ENCODE data around the gene PDGFRB. TPM values are rescaled to one million over a fixed set of nuclear protein-coding genes. Genes with fewer than 3 reads are reported as not detected.
"Not testable (repeated sequence)": the region's sequence is repeated elsewhere in the genome, so short reads cannot be mapped to it uniquely, and the experiment has no call there.

Gene PDGFRB
- total RNA-seq, 1 experiment from 2014 or later = 31.1 TPM

DNA sequence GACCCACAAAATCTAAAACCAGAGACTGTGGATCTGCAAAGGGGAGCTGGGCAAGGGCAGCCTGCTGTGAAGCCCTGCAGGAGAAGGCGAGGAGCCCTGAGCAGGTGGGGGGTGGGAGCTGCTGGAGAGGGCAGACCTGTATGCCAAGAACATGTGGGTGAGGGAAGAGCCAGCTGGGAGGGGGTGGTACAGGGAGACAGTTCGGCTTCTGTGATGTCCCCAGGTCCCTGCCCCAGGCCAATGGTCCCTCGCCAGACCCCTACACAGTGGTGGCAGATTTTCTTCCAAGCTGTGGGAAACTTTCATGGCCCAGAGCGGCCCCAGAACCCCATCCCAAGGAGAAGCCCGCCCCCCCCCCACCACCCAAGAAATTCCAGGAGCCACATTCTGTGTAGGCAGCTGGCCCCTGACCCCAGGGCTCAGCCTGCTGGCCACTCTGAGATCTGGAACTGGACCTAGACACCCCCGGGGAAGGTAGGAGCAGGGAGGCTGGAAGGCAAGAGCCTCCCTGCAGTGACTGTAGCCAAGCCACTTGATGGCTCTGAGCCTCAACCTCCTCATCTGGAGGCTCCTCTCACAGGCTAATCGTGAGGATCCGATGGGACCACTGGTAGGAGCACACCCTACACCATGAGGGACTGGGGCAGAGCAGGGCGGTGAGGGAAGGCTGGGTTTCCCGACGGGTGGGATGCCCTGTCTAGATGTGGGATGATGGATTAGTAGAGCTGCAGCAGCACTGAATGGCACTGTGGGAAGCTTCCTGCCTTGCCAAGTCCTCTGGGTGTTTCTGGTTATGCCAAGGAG lies 46.7 kb downstream of the PDGFRB start:
- in situ Hi-C loops (cut with HindIII; ENCODE audit: low sequenced_read_pairs) = no loop called here
- DNase-seq (ENCODE audit: low spot score) = no peak

DNA sequence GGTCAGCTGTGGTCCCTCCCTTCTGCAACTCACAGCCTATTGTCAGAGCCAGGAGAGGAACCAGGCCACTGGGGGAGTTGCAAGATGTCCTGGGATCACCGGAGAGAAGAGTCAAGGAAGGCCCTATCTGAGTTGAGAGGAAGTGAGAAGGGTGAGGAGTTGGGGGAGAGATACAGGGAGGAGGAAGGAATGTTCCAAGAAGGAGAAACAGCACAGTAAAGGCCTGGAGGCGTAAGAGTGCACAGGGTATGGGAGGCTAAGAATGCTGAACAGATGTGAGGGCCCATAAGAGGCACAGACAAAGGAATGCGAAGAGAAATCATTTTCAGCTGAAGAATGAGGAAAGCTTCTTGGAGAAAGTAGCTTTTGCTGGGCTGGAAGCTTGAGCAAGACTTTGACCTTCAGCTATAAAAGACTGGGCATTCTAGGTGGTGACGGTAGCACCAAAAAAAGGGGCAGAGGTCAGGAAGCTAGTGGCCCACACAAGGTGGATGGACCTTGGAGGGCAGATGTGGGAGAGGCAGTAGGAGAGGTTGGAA lies 47.7 kb downstream of the PDGFRB start:
- no peak for DNase-seq (ENCODE audit: low spot score)
- in situ Hi-C loops (cut with HindIII; ENCODE audit: low sequenced_read_pairs) = no loop called here

DNA sequence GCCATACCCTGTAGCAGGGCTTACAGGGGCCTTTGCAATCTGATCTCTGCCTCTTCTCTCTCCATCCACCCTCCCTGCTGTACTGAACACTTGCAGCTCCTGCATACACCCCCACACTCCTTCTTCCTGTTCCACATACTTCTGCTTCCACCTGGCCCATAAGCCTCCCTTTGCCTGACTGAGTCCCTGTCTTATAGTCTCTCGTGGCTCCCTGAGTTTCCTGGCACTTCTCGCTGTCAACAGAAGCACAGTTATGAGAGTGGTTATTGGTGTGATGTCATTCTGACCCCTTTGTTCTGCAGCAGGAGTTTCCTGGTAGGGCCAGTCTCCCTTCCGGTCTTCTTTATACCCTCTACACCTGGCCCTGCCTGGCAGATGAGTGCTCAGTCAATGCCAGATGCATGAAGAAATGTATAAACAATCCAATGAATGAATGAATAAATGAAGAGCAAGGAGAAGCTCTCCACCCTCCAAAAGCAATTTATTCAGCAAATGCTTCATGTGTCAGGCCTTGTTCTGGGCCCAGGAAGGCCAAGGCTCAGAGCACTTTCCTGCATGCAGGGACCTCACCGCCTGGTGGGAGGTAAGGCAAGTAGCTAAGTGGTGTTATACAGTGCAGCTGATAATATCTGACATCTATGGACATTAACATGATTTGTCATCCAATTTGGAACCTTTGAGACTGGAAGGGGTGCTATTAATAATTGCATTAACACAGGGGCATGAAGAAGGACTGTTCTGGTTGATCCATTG lies 48.8 kb downstream of the PDGFRB start:
- no peak for DNase-seq (ENCODE audit: low spot score)
- in situ Hi-C loops (cut with HindIII; ENCODE audit: low sequenced_read_pairs) = no loop called here

DNA sequence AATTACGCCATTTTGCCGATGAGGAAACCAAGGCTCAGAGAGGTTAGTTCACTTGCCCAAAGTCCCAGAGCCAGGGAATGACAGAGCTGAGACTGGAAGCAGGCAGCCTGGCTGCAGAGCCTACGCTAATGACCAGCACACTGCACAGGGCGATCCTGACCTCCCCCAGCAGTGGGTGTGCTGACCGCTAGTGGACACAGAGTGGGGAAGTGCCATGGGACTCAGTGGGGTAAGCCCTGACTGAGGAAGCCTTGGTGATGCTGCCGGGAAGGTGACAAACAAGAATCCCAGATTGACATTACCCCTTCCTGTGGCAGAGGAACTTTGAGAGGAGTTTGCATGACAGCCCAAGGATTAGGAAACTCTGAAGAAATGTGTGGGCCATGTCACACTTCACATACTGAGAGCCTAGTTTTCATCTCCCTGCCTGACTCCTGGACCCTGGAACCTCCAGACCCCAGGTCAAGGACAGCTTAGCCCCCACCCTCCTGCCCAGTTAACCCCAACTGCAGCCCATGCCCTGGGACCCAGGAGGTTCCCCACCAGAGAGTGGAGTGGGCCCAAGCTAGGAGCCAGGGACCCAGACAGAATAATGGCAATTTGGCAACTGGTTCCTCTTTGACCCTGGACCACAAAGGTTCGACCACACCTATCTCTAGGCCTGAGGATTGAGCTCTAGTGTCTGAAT lies 49.6 kb downstream of the PDGFRB start:
- in situ Hi-C loops (cut with HindIII; ENCODE audit: low sequenced_read_pairs) = no loop called here
- no peak for DNase-seq (ENCODE audit: low spot score)

DNA sequence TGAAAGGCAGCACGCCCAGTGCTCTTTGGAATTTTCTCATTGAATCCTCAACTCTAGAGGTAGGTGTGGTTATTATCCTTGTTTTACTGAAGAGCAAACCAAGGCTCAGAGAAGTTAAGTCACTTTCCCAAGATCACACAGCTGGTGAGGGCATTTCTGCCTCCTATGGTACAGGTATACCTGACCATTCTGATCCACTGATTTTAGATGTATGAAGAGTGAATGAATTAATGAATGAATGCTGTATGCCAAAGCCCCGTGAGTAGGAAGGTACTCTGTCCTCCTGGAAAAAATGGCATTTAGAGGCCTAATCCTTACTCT lies 51.1 kb downstream of the PDGFRB start:
- in situ Hi-C loops (cut with HindIII; ENCODE audit: low sequenced_read_pairs) = no loop called here

DNA sequence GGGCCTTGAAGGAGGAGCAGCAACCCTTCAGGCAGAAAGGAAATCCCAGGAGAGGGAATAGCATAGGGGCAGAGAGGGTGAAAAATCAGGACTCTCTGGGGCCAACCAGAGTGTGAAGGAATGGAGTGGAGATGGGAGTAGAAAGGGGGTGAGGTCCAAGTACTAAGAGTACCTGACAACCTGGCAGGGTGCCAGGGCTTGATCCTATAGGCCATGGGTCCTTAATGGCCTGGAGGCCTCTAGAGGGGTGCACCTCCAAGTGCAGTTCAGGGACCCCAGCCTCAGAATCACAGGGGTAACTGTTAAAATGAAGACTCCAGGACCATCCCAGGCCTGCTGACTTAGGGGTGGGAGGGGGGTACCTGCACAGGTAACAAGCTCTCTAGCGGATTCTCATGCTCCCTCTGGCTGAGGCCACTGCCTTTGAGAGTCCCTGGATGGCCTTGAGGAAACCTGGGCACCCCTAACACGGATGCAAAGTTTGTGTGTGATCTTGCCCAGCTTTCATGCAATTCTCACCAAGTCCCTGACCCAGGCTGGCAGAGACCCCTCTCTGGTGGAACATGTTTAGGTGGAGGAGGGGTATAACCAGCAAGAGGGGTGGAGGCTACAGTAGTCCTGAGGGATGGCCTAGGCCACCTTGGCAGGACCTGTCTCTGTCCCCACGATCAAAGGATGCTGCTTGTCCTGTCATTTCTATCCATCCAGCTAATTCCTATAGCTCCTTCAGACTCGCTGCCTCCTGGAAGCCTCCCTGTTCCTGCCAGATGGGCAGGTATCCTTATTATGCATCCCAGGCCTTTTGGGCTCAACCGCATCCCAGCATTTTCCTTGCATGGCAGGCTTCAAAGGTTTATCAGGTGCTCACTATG lies 51.7 kb downstream of the PDGFRB start:
- no peak for DNase-seq (ENCODE audit: low spot score)
- in situ Hi-C loops (cut with HindIII; ENCODE audit: low sequenced_read_pairs) = no loop called here

More for the DNA sequence above, 51.1 kb downstream of the PDGFRB start:
- no peak for DNase-seq (ENCODE audit: low spot score)

DNA sequence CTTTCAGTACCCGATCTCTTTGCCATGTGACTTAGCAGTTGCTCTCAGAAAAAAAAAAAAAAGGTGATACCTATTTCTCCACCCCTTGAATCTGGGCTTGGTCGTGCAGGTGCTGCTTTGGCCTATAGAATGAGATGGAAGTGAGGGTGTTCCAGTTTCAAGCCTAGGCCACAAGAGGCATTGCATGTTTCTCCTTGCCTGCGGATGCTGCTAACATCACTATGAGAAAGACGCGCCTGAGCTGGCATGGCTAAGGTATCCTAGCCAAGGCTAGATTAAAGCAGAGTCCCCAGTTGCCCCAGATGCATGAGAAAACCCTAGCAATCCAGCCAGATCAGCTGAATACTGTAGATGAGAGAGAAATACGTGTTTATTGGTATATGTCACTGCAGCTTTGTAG lies 54.6 kb downstream of the PDGFRB start:
- no peak for DNase-seq (ENCODE audit: low spot score)
- in situ Hi-C loops (cut with HindIII; ENCODE audit: low sequenced_read_pairs) = no loop called here

DNA sequence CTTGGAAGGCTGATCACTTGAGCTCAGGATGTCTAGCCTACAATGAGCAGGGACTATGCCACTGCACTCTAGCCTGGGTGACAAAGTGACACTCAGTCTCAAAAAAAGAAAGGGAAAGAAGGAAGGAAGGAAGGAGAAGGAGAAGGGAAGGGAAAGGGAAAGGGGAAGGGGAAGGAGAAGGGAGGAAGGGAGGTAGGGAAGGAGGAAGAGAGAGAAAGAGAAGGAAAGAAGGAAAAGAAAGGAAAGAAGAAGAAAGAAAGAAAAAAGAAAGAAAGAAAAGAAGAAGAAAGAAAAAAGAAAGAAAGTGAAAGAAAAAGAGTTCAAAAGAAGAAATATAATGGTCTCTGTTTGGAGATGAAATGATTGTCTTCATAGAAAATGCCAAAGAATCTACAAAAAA lies 58.5 kb downstream of the PDGFRB start:
- in situ Hi-C loops (cut with HindIII; ENCODE audit: low sequenced_read_pairs) = no loop called here
- no peak for DNase-seq (ENCODE audit: low spot score)

DNA sequence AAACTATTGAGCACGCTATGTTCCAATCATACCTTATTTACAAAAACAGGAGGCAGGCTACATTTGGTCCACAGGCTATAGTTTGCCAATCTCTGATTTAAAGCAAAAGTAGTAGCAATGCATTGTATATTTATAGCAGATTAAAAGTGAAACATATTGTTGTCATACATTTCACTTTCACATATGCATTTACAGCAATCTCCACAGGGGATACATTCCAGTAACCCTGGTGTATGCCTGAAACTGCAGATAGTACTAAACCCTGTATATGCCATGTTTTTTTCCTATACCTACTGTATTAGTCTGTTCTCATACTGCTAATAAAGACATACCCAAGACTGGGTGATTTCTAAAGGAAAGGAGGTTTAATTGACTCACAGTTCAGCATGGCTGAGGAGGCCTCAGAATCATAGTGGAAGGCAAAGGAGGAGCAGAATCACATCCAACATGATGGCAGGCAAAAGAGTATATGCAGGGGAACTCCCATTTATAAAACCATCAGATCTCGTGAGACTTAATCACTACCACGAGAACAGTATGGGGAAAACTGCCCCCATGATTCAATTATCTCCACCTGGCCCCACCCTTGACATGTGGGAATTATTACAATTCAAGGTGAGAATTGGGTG lies 63.4 kb downstream of the PDGFRB start:
- in situ Hi-C loops (cut with HindIII; ENCODE audit: low sequenced_read_pairs) = no loop called here

DNA sequence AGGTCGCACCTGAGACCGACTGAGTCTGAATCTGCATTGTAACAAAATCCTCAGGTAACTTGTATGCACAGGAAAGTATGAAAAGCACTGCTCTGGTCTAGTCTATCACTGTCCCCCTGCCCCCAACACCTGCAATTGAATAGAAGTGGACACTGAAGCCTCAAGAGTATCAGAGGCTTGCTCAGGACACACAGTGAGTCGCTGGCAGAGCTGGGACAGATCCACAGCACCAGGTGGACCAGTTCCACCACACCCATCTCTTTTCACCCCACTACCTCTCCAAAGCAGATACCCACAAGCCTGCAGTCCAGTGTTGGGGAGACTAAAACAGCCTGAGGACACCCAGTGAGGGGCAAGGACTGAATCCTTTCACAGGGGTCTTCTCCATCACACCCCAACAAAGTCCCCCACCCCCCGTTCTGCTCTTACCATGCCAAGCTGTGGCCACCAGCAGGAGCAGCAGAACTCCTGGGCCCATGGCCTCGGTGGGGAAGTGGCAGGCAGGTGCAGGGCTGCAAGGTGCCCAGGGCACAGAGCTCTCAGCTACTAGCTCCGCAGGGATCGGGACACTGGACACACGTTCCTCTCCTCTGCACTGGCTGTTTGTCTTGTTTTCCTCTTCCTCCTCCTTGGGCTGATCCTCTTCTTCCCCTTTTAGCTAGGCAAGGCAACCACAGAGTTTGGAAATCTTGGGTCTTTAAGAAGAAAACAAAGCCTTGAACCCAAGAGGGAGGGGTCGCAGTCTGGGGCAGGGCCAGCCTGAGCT lies 69.5 kb downstream of the PDGFRB start, which contains the start of gene CSF1R:
Gene CSF1R (minus strand): TSS at position 605 of the 766 bp plus-strand sequence. CDS start 127 bp downstream, at position 478.
- no peak for DNase-seq (ENCODE audit: low spot score)
- in situ Hi-C loops (cut with HindIII; ENCODE audit: low sequenced_read_pairs) = no loop called here

More for the DNA sequence above, 63.4 kb downstream of the PDGFRB start:
- DNase-seq (ENCODE audit: low spot score) = no peak

DNA sequence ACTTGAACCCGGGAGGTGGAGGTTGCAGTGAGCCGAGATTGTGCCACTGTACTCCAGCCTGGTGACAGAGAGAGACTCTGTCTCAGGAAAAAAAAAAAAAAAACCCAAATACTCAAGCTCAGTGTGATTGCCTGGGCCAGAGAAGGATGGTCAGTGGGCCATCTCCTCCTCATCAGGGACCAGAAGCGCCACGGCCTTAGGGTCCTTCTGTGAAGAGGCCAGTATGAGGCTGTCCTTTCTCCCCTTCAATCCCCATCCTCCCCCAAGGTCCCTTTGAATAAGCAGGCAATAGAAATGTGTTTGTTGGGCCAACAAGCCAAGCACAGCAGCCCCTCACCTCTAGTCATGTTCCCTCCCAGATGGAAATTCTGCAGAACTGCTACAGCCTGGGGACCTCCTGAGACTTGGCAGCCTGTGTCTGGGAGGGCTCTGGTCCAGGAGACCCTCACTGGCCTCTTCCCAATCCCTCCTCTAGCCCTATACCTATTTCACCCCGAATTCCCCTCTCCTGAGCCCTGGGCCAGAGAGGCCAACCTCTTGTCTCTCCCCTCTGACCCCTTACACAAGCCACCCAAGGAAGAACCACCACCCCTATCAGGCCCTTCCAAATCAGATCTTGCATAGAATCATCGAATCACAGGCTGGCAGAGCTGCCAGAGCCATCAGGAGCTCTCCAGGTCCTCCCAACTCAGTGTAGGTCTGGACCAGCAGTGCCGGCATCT lies 70.3 kb downstream of the PDGFRB start:
- in situ Hi-C loops (cut with HindIII; ENCODE audit: low sequenced_read_pairs) = no loop called here
- DNase-seq (ENCODE audit: low spot score) = no peak

DNA sequence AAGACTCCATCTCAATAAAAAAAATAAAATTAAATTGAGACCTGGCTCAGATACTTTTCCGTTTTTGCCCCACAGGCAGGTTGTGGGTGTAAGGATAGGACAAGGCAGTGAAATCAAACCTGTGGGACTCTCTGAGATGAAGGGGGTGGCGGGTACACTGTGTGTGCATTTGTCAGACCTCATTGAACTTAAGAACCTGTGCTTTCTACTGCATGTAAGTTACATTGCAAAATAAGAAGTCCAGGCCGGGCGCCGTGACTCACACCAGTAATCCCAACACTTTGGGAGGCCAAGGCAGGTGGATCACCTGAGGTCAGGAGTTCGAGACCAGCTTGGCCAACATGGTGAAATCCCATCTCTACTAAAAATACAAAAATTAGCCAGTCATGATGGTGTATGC lies 70.9 kb downstream of the PDGFRB start:
- DNase-seq (ENCODE audit: low spot score); in situ Hi-C loops (cut with HindIII; ENCODE audit: low sequenced_read_pairs): not testable (repeated sequence)

DNA sequence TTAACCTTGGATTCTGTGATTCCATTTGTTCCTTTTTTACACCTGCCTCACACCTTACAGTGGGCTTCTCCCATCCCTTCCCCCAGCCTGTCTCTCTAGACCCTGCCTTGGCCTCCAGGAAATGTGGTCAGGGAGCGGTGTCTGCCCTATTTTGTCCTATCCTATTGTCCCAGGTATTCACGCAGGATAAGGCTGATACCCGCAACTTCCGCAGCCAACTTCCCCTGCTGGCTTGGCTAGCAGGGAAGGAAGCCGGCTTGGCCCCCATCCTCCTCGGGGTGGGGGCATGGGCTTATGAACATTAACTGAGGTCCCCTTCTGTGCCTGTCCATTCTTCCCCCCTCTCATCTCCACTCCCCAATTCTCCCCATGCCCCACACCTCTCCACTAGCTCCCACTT lies 72.8 kb downstream of the PDGFRB start:
- in situ Hi-C loops (cut with HindIII; ENCODE audit: low sequenced_read_pairs) = no loop called here
- no peak for DNase-seq (ENCODE audit: low spot score)

DNA sequence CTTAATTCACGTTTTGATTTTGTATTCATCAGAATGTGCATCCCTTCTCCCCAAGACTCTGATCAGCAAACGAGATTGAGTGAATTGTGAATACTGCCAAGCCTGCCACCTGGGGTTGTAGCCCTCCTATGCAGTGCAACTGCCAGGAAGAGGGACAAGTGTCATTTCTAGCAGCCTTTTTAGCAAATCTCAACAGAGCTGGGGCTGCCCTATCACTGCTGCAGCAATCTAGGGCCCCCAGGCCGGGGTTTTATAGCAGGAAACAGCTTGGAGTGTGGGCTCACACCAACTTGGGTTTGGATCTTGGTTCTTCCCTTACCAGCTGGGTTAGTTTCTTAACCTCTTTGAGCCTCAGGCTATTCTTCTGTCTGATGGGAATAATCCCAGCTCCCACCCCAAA lies 73.3 kb downstream of the PDGFRB start:
- no peak for DNase-seq (ENCODE audit: low spot score)
- in situ Hi-C loops (cut with HindIII; ENCODE audit: low sequenced_read_pairs) = no loop called here

DNA sequence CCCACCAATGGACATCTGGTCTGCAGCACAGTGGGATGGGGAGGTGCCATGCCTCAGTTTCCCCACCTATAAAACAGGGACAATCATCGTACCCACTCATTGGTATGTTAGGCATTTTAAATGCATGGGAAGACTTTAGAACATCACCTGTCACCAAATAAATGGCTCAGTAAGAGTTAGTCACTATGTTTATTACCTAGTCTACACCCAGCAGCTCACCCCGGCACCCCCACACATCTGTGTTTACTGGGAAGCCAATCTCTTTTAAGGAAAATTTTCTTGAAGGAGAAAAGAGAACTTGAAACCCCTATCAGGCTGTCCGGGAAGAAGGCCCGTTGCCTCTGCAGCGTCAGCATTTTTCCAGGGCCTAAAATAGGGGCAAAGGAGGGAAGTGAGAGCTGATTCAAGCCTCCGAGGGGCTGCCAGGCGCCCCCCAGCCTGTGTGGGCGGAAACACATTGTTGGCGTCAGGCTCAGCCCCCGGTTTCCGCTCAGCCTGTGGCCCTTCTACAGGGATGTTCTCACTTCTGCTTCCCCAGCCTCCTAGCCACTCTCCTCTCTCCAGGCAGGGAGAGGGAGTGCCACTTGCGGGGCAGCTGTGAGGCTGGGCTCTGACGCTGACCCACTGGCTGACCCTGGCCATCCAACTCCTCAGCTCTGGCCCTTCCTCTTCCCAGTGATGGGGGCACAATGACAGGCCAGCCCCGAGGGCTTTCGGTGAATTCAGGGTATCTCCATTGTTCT lies 73.9 kb downstream of the PDGFRB start:
- no peak for DNase-seq (ENCODE audit: low spot score)
- in situ Hi-C loops (cut with HindIII; ENCODE audit: low sequenced_read_pairs) = no loop called here

DNA sequence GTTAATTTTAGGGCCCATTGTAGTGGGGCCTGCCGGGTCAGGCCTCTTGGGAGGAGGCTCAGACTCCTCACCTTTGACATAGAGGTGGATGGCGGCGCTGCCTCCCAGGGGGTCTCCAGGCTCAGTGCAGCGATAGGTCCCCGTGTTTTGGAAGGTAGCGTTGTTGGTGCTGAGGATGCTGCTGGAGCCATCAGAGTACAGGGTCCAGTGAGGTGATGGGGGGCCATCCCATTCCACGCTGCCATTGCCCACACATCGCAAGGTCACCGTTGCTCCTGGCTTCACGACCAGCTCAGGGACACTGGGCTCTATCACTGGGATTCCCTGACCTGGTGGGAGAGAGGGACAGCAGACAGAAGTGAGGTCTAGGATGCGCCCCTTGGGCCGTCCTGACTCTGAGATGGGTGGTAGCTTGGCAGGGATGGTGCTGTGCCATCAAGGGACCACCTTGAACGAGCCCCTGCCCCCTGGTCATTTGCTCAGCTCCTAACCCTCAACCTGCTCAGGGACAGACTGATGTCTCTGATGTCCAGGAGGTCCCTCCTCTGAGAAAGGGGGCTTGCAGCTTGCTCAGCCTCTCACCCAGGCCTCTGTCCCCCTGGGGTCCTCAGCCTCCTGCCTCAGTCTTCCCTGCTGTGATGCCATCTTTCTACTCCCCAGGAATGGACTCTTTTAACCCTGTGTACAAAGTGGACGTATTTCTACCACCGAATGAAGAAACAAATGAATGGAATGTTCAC lies 74.8 kb downstream of the PDGFRB start:
- no peak for DNase-seq (ENCODE audit: low spot score)
- in situ Hi-C loops (cut with HindIII; ENCODE audit: low sequenced_read_pairs) = no loop called here
